ENCODE data around the gene RAB7B. TPM values are rescaled to one million over a fixed set of nuclear protein-coding genes. Genes with fewer than 3 reads are reported as not detected.

The RAB7B gene
- total RNA-seq, 1 donor from 2014 or later, result 0.78 TPM

DNA sequence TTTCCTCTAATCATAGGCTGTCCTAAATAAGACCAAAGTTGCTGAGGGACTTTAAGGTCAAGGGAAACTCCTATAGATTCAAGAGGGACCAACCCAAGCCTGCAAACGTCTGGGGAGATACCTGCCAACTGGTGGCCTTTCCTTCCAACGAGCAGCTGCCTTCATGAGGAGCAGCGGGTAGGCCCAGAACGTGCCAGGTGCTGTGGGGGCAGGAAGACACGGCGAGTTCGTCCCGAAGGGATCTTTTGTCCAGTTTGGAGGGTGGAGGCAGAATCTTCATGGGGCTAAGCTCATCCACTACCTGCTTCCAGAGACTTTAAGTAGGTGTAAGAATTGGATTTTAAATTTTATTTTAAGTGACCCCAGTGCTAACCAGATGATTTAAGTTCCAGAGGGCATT lies 34.0 kb downstream of the RAB7B start:
- Mint-ChIP-seq H3K9me3 (ENCODE audit: unreplicated experiment) (no peaks in the 10 kb centered on the region), H3K36me3 (ENCODE audit: unreplicated experiment) (no peaks in the 10 kb centered on the region), H3K27ac (ENCODE audit: unreplicated experiment) (no peak overlapping the region), H3K27me3 (ENCODE audit: unreplicated experiment) (peaks cover 2% of the 10 kb centered on the region), H3K4me3 (ENCODE audit: unreplicated experiment) (no peak overlapping the region), H3K4me1 (ENCODE audit: unreplicated experiment) (peaks cover 2% of the 10 kb centered on the region)
- TF ChIP-seq, protein P1, sequence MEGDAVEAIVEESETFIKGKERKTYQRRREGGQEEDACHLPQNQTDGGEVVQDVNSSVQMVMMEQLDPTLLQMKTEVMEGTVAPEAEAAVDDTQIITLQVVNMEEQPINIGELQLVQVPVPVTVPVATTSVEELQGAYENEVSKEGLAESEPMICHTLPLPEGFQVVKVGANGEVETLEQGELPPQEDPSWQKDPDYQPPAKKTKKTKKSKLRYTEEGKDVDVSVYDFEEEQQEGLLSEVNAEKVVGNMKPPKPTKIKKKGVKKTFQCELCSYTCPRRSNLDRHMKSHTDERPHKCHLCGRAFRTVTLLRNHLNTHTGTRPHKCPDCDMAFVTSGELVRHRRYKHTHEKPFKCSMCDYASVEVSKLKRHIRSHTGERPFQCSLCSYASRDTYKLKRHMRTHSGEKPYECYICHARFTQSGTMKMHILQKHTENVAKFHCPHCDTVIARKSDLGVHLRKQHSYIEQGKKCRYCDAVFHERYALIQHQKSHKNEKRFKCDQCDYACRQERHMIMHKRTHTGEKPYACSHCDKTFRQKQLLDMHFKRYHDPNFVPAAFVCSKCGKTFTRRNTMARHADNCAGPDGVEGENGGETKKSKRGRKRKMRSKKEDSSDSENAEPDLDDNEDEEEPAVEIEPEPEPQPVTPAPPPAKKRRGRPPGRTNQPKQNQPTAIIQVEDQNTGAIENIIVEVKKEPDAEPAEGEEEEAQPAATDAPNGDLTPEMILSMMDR (IDR thresholded peaks at IDR 0.05), result no peak
- DNase-seq (ENCODE audit: extremely low spot score, unreplicated experiment), result no peak

DNA sequence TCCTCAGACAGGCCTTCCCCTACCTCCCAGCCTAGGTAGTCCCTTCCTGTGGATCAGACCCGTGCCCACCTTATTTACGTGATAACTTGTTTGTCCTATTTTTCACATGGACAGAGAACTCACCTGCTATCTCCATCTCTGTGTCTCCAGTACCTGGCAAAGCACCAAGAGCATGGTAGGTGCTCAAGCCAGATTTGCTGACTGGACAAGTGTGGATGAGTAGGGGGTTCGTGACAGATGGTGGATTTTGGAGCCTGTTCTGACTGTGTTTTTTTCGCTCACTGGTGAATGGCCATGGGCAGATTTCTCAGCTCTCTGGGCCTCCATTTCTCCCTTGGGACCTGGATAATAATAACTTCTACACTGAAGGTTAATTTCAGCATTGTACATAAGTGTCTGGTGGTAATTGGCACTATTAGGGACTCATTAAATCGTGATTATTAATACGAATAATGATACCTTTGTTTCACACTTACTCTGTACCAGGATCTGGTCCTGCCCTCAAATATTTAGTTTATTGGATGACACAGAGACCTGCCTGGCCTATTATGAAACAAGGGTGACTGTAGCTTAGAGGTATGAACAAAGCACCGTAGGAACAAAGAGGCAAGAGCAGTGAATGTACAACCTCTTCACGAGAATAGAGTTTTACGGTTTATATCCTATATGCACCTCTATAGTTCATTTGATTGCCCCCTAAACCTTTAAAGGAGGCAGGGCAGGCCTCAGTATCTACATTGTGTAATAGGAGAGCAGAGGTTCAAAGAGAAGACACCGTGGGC lies 35.5 kb downstream of the RAB7B start:
- Mint-ChIP-seq H3K9me3 (ENCODE audit: unreplicated experiment) (no peaks in the 10 kb centered on the region), H3K27ac (ENCODE audit: unreplicated experiment) (no peak overlapping the region), H3K4me3 (ENCODE audit: unreplicated experiment) (no peak overlapping the region), H3K36me3 (ENCODE audit: unreplicated experiment) (no peaks in the 10 kb centered on the region), H3K27me3 (ENCODE audit: unreplicated experiment) (peaks cover 5% of the 10 kb centered on the region), H3K4me1 (ENCODE audit: unreplicated experiment) (peaks cover 2% of the 10 kb centered on the region)
- TF ChIP-seq, protein P1 (IDR thresholded peaks at IDR 0.05), result no peak
- DNase-seq (ENCODE audit: extremely low spot score, unreplicated experiment), result no peak

DNA sequence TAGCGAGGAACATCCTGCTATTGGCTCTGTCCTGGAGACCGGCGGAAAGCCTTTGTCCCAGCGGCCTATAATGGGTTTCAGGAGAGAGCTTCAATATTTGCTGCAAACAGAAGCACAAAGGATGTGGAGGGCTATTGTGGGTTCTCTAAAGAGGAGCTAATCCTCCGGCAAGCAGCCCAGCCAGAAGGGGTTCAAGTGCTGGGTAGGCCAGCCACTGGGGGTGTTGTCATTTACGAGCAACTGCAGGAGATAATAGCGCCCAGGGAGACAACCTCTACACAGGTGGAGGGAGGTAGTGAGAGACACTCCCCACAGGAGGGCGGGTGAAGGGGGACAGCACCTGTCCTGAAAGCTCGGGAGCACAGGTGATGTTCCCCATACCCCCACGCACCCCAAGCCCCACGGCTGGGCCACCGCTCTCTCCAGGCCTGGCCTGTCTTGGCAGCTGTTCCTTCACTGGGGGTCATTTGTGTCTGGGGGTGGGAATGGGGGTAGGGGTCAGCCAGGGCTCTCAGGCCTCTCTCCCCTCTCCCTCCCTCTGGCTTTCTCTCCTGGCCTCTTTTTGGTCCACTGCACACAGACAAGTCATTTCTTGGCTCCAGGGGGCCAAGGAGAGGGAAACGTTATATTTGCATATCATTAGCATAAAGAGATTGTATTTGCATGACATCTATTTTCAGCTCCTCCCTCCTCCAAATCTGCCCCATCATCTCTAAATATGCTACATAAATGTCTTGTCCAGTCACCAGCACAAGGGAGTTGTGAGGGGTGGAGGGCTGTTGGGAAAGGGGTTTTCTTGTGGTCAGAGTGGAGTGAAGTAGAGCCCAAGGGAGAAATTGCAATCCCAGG lies 37.9 kb downstream of the RAB7B start:
- no peak overlapping the region for H3K4me3 Mint-ChIP-seq (ENCODE audit: unreplicated experiment)
- no peaks in the 10 kb centered on the region for H3K9me3 Mint-ChIP-seq (ENCODE audit: unreplicated experiment)
- peaks cover under 1% of the 10 kb centered on the region for H3K4me1 Mint-ChIP-seq (ENCODE audit: unreplicated experiment)
- H3K27me3 Mint-ChIP-seq (ENCODE audit: unreplicated experiment), result peaks cover 9% of the 10 kb centered on the region
- H3K27ac Mint-ChIP-seq (ENCODE audit: unreplicated experiment), result no peak overlapping the region
- no peak for DNase-seq (ENCODE audit: extremely low spot score, unreplicated experiment)
- H3K36me3 Mint-ChIP-seq (ENCODE audit: unreplicated experiment), result no peaks in the 10 kb centered on the region
- TF ChIP-seq, protein P1 (IDR thresholded peaks at IDR 0.05), result no peak

DNA sequence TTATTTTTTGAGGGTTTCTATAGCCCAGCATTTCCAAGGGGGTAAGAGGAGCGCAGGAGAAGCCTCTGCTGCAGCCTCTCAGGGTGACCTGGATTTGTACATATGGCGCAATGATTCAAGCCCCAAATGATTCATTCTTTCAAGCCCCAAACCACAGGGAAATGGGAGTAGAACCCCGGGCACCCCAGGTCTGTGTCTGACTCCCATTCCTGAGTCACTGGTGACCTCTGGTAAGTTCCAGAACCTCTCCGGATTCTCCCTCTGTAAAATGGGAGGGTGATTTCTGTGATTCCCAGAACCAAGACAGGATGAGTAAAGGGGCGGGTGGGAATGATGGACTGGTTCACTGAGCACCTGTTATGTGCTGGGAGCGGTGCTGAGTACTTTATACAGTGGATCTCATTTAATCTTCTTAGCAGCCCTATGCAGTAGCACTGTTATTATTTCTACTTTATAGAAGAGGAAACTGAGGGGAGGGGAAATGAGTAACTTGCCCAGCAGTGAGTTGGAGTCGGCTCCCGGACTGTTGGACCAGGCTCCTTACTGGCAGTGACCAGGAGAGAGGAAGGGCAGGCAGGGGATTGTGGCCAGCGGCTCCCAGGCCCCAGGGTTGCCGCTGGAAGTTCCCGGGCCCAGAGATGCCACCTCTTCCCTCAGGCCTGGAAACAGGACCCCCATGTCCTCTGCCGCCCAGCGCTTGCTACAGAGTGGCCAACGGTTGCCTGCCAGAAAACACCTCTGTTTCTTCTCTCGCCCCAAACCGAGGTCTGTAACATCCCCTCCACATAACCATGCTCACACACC lies 39.6 kb downstream of the RAB7B start:
- TF ChIP-seq, protein P1 (IDR thresholded peaks at IDR 0.05), result no peak
- H3K9me3 Mint-ChIP-seq (ENCODE audit: unreplicated experiment), result no peaks in the 10 kb centered on the region
- H3K27me3 Mint-ChIP-seq (ENCODE audit: unreplicated experiment), result peaks cover 19% of the 10 kb centered on the region
- no peak overlapping the region for H3K27ac Mint-ChIP-seq (ENCODE audit: unreplicated experiment)
- H3K4me3 Mint-ChIP-seq (ENCODE audit: unreplicated experiment), result no peak overlapping the region
- H3K4me1 Mint-ChIP-seq (ENCODE audit: unreplicated experiment), result no peaks in the 10 kb centered on the region
- H3K36me3 Mint-ChIP-seq (ENCODE audit: unreplicated experiment), result no peaks in the 10 kb centered on the region
- no peak for DNase-seq (ENCODE audit: extremely low spot score, unreplicated experiment)
